Measurements from ENCODE around the gene GRAP2. TPM values are rescaled to one million over a fixed set of nuclear protein-coding genes. Genes with fewer than 3 reads are reported as not detected.

Gene GRAP2
- total RNA-seq, 4 donors from 2014 or later: 1.4 to 5.8 (median 3.9) TPM

GRCh38 chr22:39932918-39933649 lies 32.2 kb downstream of the GRAP2 start:
- peak in 2 of 3 experiments; percentile 9 to 27 for TF ChIP-seq CTCF (IDR thresholded peaks at IDR 0.05)
- TF ChIP-seq POLR2A (IDR thresholded peaks at IDR 0.05; ENCODE audit: low read depth): no peak
- 76% methylated on average over 7 of the region's 7 CpGs for WGBS
- intact Hi-C loops (cut with DNase I): no loop called here

GRCh38 chr22:39933741-39934140 lies 32.9 kb downstream of the GRAP2 start:
- Histone ChIP-seq H3K4me3 (no peak overlapping the region), H3K9me3 (no peaks in the 10 kb centered on the region), H3K27ac (replicated peaks in 1 of 4) (no peak overlapping the region), H3K27me3 (peaks cover 0 to 38% (median 0%) of the 10 kb centered on the region in 4 donors), H3K36me3 (no peaks in the 10 kb centered on the region), H3K4me1 (no peaks in the 10 kb centered on the region)
- intact Hi-C loops (cut with DNase I): no loop called here
- DNase-seq (ENCODE audit: extremely low spot score): no peak
- WGBS: 87% methylated on average over 8 of the region's 8 CpGs
- TF ChIP-seq POLR2A (IDR thresholded peaks at IDR 0.05; ENCODE audit: low read depth) (no peak), EP300 (IDR thresholded peaks at IDR 0.05) (no peak), POLR2AphosphoS5 (IDR thresholded peaks at IDR 0.05) (no peak), CTCF (IDR thresholded peaks at IDR 0.05) (no peak)

More at GRCh38 chr22:39932918-39933649, 32.2 kb downstream of the GRAP2 start:
- H3K4me1 ChIP-seq: no peaks in the 10 kb centered on the region
- no peak for DNase-seq (ENCODE audit: extremely low spot score)
- no peak overlapping the region for H3K4me3 ChIP-seq
- H3K9me3 ChIP-seq: no peaks in the 10 kb centered on the region
- no peaks in the 10 kb centered on the region for H3K36me3 ChIP-seq
- H3K27ac ChIP-seq (replicated peaks in 1 of 4): no peak overlapping the region
- H3K27me3 ChIP-seq: peaks cover 0 to 33% (median 0%) of the 10 kb centered on the region in 4 donors

GRCh38 chr22:39935116-39935515 lies 34.2 kb downstream of the GRAP2 start:
- DNase-seq (ENCODE audit: extremely low spot score): no peak
- H3K9me3 ChIP-seq: no peaks in the 10 kb centered on the region
- H3K4me1 ChIP-seq: no peaks in the 10 kb centered on the region
- H3K27ac ChIP-seq (replicated peaks in 1 of 4): no peak overlapping the region
- WGBS: 71% methylated on average over 4 of the region's 4 CpGs
- no peaks in the 10 kb centered on the region for H3K36me3 ChIP-seq
- no peak overlapping the region for H3K4me3 ChIP-seq
- peaks cover 0 to 41% (median 0%) of the 10 kb centered on the region in 4 donors for H3K27me3 ChIP-seq
- intact Hi-C loops (cut with DNase I): no loop called here
- no peak for TF ChIP-seq EP300 (IDR thresholded peaks at IDR 0.05)
- TF ChIP-seq CTCF (IDR thresholded peaks at IDR 0.05): no peak
- no peak for TF ChIP-seq POLR2AphosphoS5 (IDR thresholded peaks at IDR 0.05)
- TF ChIP-seq POLR2A (IDR thresholded peaks at IDR 0.05; ENCODE audit: low read depth): no peak

- H3K4me1 ChIP-seq: no peaks in the 10 kb centered on the region
- no peak overlapping the region for H3K27ac ChIP-seq (replicated peaks in 1 of 4)
- no peaks in the 10 kb centered on the region for H3K36me3 ChIP-seq
- H3K9me3 ChIP-seq: no peaks in the 10 kb centered on the region
- no peak for DNase-seq (ENCODE audit: extremely low spot score)
- H3K27me3 ChIP-seq: peaks cover 0 to 41% (median 0%) of the 10 kb centered on the region in 4 donors
- no peak for TF ChIP-seq POLR2AphosphoS5 (IDR thresholded peaks at IDR 0.05)
- no peak for TF ChIP-seq EP300 (IDR thresholded peaks at IDR 0.05)
- TF ChIP-seq POLR2A (IDR thresholded peaks at IDR 0.05; ENCODE audit: low read depth): no peak
- TF ChIP-seq CTCF (IDR thresholded peaks at IDR 0.05): no peak
- 58% methylated on average over 6 of the region's 6 CpGs for WGBS
- intact Hi-C loops (cut with DNase I): no loop called here
- H3K4me3 ChIP-seq: no peak overlapping the region
These were observed 34.7 kb downstream of the GRAP2 start for GRCh38 chr22:39935612-39936011.

Measured in esophagus muscularis mucosa (tissue), 4 donors.